GM18517 (cell line): Measurements from ENCODE around the gene MSI2.

ENCODE experiments used
- ATAC-seq: cut with Tn5 transposase; IDR thresholded peaks from one replicate; pipeline ENCODE4 v1.9.1; 2021; ENCODE audit warnings: mild to moderate bottlenecking, moderate library complexity; ENCODE audit not compliant: unreplicated experiment

The MSI2 gene

DNA sequence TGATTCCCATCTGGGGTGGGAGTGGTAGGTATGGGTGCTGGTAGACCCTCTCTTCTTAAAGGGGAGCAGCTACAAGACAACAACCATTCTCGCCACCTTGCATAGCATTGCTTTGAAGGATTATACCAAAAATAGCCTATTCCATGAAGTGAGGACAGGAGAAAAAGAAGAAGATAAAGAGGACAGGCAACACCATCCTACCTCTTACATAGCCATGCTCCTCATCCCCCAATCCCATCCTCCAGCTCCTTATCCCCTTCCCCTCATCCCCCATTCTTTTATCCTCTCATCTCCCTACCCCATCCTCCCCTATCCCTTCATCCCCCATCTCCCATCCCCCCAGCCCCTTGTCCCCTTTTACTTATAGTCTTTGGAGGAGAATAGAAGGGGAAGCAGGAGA is 459.7 kb downstream of the MSI2 start:
- no peak for ATAC-seq

DNA sequence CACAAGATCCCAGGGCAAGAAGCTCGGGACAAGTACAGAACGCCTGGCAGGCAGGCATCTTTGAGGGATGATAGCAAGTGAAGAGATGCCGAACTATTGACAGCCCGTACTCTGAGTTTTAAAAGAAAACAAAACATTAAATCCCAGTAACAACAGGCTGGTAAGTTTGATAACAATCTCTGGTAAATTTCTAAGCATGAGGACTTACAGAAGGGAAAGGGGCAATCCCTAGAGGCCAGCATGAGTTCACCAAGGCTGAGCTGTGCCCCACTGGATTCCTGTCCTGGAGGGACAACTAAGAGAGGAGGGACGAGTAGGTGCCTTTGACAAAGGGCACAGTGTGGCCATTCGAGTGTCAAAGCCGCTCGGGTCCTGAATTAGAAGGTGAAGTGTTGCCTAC is 462.6 kb downstream of the MSI2 start:
- ATAC-seq, result no peak

DNA sequence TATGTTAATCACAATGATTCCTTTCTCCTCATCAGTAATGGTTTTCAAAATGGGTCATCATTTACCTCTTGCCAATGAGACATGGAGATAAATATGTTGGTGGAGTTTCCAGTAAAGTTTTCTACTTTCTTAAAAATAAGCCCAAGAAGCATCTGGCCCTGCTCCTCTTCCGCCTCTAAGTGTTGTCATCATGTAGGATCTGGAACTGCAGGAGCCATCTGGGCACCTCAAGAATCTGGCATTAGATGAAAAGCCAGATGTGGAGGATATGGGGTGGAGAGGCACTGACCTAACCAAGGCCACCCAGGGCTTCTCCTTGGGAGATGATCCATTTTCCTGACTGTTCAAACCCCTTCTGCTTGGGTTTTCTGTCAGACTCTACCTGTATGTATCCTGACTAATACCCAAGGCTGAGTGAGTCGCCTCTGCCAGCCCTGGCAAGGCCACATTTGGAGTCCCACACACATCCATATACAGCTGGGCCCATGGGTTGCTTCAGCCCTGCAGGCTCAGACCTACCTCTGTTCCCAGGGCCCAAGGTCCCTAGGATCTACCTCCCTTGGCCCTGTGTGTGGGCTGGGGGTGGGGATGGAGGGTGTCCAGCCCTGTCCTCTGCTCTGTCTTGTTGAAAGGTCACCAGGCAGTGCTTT is 464.2 kb downstream of the MSI2 start:
- ATAC-seq, result no peak

DNA sequence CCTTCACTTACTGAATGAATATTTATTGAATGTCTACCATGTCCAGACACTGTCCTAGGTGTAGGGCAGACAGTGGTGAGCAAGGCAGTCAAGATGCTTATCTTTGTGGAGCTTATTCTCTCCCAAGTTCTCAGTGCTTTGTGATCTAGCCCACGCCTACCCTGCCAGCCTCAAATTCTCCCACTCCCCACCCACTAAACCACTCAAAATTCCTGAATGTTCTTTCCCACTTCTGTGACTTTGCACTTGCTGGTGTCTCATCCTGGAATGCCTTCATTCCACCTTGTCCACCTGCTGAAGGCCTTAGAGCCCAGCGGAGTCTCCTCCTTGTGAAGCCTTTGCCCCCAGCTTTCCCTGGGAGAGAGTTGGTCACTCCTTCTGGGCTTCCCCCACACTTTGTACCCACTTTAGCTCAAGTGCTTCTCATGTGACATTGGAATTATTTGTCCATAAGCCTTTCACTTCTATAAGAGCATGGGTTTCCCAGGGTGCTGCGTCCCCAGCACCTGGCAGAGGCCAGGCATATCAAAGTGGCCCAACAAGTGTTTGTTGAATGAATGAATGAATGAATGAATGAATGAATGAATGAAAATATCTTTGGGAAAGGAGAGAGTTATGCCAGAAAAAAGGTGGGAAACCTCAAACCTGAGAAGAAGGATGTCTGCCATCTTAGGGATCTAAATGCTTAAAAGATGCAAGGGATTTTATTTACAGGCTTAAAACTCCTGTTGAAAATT is 465.8 kb downstream of the MSI2 start:
- ATAC-seq, result no peak

DNA sequence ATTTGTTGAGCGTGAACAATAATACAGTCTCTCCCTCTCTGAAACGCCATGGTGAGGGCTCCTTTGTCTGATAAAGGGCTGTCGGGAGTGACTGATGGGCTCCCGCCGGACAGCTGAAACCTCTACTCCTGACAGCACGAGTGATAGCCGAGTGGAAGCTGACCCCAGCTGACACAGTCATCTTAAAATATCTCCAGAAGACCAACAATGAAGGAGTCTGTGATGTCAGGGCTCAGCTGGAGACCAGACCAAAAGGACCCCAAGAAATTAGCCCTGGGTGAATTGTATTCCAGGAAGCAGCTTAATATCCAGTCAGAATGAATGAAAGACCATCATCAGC is 466.4 kb downstream of the MSI2 start:
- ATAC-seq, result no peak

DNA sequence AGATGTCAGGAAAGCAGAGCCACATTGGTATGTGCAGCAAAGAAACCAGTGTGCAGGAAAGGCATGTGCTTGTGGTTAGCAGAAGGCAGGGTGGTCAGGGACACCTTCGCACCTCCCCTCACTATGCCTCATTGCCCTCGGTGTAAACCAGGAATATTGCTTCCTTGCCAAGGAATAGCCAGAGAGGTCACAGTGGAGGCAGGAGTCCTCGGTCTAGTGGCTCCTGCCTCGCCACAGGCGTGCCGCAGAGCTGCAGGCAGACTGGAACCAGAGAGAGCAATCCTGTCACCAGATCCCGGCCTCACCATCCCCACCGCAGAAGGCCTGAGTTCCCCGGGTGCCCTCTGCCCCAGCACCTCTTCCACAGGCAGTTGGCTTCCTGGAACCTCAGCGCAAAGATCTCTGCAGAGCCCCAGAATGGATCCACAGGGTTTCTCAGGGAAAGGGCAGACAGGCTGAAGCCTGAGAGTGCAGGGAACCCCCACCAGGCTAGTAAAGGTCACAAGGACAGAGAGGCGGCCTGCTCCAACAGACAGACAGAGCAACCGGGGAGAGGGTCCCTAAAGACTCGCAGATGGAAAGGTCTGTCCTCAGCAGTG is 467.2 kb downstream of the MSI2 start:
- ATAC-seq, result no peak

DNA sequence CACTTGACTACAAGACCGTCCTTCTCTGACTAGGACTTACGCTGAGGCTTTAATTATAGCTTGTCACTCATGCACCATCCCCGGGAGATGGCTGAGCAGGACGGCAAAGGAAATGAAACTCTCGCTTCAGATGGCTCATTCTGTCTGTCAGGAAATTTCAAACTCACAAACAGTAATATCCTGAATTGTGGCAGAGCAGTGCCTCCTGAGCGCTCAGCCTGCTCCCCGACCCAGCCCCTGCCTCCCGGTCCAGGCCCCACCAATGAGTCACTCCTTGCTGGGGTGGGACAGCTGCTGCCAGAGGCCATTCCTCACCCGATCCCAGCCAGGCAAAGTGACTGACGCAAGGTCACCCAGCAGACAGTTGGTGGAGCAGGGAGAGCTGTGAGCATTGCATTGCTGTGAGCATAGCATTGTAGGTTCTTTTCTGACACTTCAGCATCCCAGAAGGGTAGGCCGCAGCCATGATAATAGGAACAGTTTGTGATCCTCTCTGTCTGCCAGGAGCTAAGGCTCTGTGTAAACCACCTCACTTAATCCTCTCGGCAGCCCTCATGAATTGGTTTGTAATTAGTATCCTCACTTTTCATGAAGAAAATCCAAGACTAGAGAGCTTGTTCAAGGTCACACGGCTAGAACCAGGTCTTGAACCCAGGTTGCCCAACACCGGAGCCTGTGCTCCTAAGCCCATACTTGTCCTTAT is 467.9 kb downstream of the MSI2 start:
- ATAC-seq, result no peak

DNA sequence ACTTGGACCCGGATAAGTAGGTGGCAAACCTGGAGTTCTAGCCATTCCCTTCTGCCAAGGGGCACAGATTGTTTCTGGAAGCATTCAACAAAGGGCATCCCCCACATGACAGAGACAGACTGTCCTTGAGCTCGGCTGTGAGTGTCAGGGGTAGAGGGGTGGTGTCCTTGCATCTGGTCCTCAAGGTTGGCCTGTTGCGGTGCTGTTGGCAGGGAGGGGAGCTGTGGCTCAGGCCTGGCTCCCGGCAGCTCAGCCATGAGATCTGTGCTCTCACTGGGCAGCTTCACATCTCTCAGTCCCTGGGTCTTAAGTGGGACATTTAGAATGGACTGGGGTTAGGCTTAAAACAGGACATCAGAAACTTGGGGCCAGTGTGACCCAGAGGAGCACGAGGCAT is 468.4 kb downstream of the MSI2 start:
- no peak for ATAC-seq

DNA sequence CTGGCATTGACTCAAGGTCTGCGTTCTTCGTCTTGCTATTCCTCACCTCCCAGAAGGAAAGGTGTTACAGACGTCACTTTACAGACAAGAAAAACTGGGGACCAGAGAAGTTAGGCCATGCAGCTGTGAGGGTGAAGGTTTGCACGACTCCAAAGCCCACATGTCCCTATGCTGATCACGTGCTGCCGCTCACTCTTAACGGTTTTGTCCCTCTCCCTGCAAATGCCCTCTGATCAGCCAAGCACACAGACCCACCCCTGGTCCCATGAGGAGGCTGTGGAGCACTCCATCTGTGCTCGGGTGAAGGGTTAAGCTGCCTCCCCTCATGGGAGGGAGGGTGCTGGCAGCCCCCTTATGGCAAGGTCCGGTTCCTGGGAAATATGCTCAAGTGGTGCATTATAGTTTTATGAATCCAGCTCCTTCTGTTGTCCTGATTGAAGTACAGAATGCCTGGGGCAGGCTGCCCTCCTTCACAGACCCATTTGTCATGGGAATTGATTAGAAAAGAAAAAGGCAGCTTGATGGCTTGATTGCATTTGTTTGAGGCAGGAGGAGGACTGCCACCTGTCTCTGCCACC is 470.0 kb downstream of the MSI2 start:
- no peak for ATAC-seq

DNA sequence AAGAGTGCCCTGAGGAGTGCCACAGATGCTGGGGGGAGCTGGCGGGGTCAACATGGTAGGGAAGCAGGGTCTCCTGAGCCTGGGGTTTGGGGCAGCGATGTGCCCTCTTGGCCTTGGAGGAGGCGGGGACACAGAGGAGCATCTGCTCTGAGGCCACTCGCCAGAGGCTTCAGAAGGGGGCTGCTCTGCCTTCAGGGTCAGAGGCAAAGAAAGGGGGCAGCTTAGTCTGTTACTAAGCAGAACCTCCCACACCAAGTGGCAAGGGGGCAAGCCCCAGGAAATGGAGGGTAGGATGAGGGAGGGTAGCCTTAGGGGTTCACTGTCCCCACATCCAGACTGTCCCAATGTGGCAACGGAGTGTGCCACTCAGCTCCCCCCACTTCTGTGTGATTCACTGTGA is 470.5 kb downstream of the MSI2 start:
- ATAC-seq, result no peak

DNA sequence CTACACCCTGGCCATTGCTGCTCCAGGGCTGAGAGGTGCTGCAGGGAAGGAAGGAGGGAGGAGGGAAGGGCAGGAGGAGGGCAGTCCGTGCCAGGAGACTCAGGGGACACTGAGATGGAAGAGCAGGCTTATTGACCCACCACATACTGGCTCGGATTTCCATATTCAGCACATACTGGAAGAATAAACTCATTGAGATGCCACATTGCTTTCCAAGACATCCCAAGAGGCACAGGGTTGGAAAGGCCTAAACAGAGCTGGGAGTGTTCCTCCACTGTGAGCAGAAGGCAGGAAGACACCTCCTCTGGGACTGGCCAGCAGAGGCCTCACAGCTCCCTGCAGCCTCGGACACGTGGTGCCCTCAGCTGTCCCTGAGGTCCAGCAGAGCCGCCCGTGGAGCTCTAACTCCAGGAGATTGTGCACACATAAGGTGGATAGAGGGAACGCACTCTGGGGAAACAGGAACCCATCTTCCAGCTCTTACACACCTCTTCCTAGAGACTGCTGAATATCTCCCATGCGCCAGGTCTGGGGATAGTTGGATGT is 471.4 kb downstream of the MSI2 start:
- no peak for ATAC-seq

DNA sequence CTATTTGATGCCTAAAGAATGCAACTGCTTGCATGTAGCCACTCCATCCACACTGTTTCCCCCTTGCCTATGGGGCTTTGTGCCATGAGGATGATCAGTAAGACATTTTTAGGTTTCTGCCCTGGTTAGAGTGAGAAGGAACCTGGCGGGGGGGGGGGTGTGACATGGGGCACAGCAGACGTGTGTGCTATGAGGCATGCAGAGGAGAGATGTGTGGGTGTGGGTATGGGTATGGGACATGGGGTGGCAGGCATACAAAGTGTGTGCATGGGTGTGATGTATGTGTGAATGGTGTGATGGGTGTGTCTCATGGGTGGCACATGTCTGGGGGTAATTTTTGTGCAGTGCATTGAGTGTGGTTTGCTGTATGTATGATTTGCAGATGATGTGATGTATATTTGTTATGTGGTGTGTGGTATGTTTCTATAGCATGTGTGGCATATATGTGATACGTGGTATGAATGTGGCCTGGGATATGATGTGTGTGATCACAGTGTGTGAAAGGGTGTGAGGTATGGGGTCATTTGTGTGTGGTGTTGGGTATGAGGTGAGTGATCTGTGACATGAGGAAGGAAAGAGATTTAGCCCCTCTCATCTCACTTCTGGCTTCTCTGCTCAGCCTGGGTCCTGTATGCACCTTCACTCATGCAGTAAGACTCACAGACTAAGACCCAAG is 473.8 kb downstream of the MSI2 start:
- ATAC-seq, result no peak

DNA sequence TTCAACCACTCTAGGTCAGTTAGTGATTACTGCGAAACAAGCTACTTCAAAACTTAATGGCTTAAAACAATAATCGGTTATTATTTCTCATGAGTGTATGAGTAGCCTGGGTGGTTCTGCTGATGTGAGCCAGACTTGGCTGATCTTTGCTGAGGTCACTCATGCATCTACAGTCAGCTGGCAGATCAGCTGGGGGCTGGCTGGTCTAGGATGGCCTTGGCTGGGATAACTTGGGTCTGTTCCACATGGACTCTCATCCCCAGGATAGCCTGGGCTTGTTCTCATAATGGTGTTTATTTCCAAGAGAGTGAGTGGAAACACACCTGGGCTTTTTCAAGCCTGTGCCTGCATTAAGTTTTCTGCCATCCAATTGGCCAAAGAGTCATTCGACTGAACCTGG is 475.7 kb downstream of the MSI2 start:
- no peak for ATAC-seq

DNA sequence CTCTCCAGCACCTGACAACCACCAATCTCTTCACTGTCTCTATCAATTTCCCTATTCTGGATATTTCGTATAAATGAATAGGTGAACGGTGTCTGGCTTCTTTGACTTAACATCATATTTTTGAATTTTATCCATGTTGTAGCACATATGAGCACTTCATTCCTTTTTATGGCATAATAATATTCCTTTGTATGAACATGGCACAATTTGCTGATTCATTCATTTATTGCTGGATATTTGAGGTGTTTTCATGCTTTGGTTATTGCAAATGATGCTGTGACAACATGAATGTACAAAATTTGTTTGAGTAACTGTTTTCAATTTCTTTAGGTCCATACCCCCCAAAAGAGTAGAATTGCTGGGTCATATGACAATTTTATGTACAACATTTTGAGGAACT is 476.8 kb downstream of the MSI2 start:
- no peak for ATAC-seq
